ENCODE measurements around the gene OR3A2. TPM values are rescaled to one million over a fixed set of nuclear protein-coding genes. Genes with fewer than 3 reads are reported as not detected.
"Not testable (repeated sequence)": the region's sequence is repeated elsewhere in the genome, so short reads cannot be mapped to it uniquely, and the experiment has no call there.

Gene OR3A2
- polyA plus RNA-seq, 1 donor (not counting 4 experiments of a cell fraction or from before 2014, with no cell fraction given), result not detected

- H3K4me1 ChIP-seq (ENCODE audit: control insufficient read depth, extremely low read depth, insufficient read depth, low read length); DNase-seq (ENCODE audit: low read depth, low spot score); dilution Hi-C loops (cut with MboI; ENCODE audit: extremely low pct_ligation_motif_present, low sequenced_read_pairs); FAIRE-seq; H3K27ac ChIP-seq (ENCODE audit: control insufficient read depth, insufficient read depth, low read length); H3K4me3 ChIP-seq (ENCODE audit: control insufficient read depth in 2 of 3, extremely low read depth in 1 of 3, insufficient read depth in 2 of 3, low read depth in 1 of 3, low read length in 3 of 3); H3K36me3 ChIP-seq (ENCODE audit: control insufficient read depth in 2 of 2, extremely low read depth in 1 of 2, insufficient read depth in 2 of 2, low read length in 2 of 2); H3K4me2 ChIP-seq (ENCODE audit: control insufficient read depth, extremely low read depth, insufficient read depth, low read depth, low read length); H4K20me1 ChIP-seq (ENCODE audit: control insufficient read depth, extremely low read depth, insufficient read depth, low read length); H3K9me1 ChIP-seq (ENCODE audit: control insufficient read depth, extremely low read depth, insufficient read depth, low read length); H3K9me3 ChIP-seq (ENCODE audit: control insufficient read depth, low read depth, low read length); H3K79me2 ChIP-seq (ENCODE audit: control insufficient read depth, insufficient read depth, low read length); H3K9ac ChIP-seq (ENCODE audit: control insufficient read depth, extremely low read depth, insufficient read depth, low read length); H2AFZ ChIP-seq (ENCODE audit: control insufficient read depth, low read length); H3K27me3 ChIP-seq (ENCODE audit: control insufficient read depth, extremely low read depth, insufficient read depth, low read length): not testable (repeated sequence)
Measured at GRCh38 chr17:3241044-3241443, 145.1 kb downstream of the OR3A2 start.

GRCh38 chr17:3238685-3239084 lies 147.4 kb downstream of the OR3A2 start:
- H3K9me1 ChIP-seq (ENCODE audit: control insufficient read depth, extremely low read depth, insufficient read depth, low read length); H3K9me3 ChIP-seq (ENCODE audit: control insufficient read depth, low read depth, low read length); H3K79me2 ChIP-seq (ENCODE audit: control insufficient read depth, insufficient read depth, low read length); H3K4me2 ChIP-seq (ENCODE audit: control insufficient read depth, extremely low read depth, insufficient read depth, low read depth, low read length); H3K27ac ChIP-seq (ENCODE audit: control insufficient read depth, insufficient read depth, low read length); H3K27me3 ChIP-seq (ENCODE audit: control insufficient read depth, extremely low read depth, insufficient read depth, low read length); dilution Hi-C loops (cut with MboI; ENCODE audit: extremely low pct_ligation_motif_present, low sequenced_read_pairs); H4K20me1 ChIP-seq (ENCODE audit: control insufficient read depth, extremely low read depth, insufficient read depth, low read length); DNase-seq (ENCODE audit: low read depth, low spot score); H3K36me3 ChIP-seq (ENCODE audit: control insufficient read depth in 2 of 2, extremely low read depth in 1 of 2, insufficient read depth in 2 of 2, low read length in 2 of 2); H3K4me3 ChIP-seq (ENCODE audit: control insufficient read depth in 2 of 3, extremely low read depth in 1 of 3, insufficient read depth in 2 of 3, low read depth in 1 of 3, low read length in 3 of 3); FAIRE-seq; H3K9ac ChIP-seq (ENCODE audit: control insufficient read depth, extremely low read depth, insufficient read depth, low read length); H3K4me1 ChIP-seq (ENCODE audit: control insufficient read depth, extremely low read depth, insufficient read depth, low read length); H2AFZ ChIP-seq (ENCODE audit: control insufficient read depth, low read length): not testable (repeated sequence)

GRCh38 chr17:3232300-3232699 lies 153.8 kb downstream of the OR3A2 start:
- H3K4me1 ChIP-seq (ENCODE audit: control insufficient read depth, extremely low read depth, insufficient read depth, low read length); H2AFZ ChIP-seq (ENCODE audit: control insufficient read depth, low read length); H3K27ac ChIP-seq (ENCODE audit: control insufficient read depth, insufficient read depth, low read length); H3K9ac ChIP-seq (ENCODE audit: control insufficient read depth, extremely low read depth, insufficient read depth, low read length); DNase-seq (ENCODE audit: low read depth, low spot score); dilution Hi-C loops (cut with MboI; ENCODE audit: extremely low pct_ligation_motif_present, low sequenced_read_pairs); H3K27me3 ChIP-seq (ENCODE audit: control insufficient read depth, extremely low read depth, insufficient read depth, low read length); H3K9me1 ChIP-seq (ENCODE audit: control insufficient read depth, extremely low read depth, insufficient read depth, low read length); H4K20me1 ChIP-seq (ENCODE audit: control insufficient read depth, extremely low read depth, insufficient read depth, low read length); FAIRE-seq; H3K36me3 ChIP-seq (ENCODE audit: control insufficient read depth in 2 of 2, extremely low read depth in 1 of 2, insufficient read depth in 2 of 2, low read length in 2 of 2); H3K4me3 ChIP-seq (ENCODE audit: control insufficient read depth in 2 of 3, extremely low read depth in 1 of 3, insufficient read depth in 2 of 3, low read depth in 1 of 3, low read length in 3 of 3); H3K79me2 ChIP-seq (ENCODE audit: control insufficient read depth, insufficient read depth, low read length); H3K4me2 ChIP-seq (ENCODE audit: control insufficient read depth, extremely low read depth, insufficient read depth, low read depth, low read length); H3K9me3 ChIP-seq (ENCODE audit: control insufficient read depth, low read depth, low read length): not testable (repeated sequence)

Small RNA genes lying within 50 kb of the gene (small RNA-seq; reads per million reads assigned to genes)
- gene OR1AC1P (ENCODE audit: insufficient read length in 3 of 3, low read depth in 3 of 3, low replicate concordance in 1 of 3), result 0 reads per million in 3 experiments

Other genes with a start within 250 kb of the OR3A2 start
- gene OR1A2, start 188.8 kb downstream of the OR3A2 start, polyA plus RNA-seq, result not detected in 3 replicates
- gene OR1A1, start 178.6 kb downstream of the OR3A2 start, polyA plus RNA-seq, result not detected in 3 replicates
- not detected in 3 replicates for gene OR3A1, start 87.9 kb downstream of the OR3A2 start, polyA plus RNA-seq
- gene OR1E1, start 12.1 kb upstream of the OR3A2 start, polyA plus RNA-seq, result not detected in 3 replicates
- gene OR3A3, start 25.1 kb upstream of the OR3A2 start, polyA plus RNA-seq, result 0.08 TPM in 1 of 3 replicates, not detected in the others
- gene OR1E2, start 47.5 kb upstream of the OR3A2 start, polyA plus RNA-seq, result not detected in 3 replicates
- 0.10 TPM in 1 of 3 replicates, not detected in the others for gene SPATA22, start 85.5 kb upstream of the OR3A2 start, polyA plus RNA-seq
- not detected in 3 replicates for gene ASPA, start 89.7 kb upstream of the OR3A2 start, polyA plus RNA-seq
- gene TRPV3, start 171.5 kb upstream of the OR3A2 start, polyA plus RNA-seq, result 5.8 to 16.6 TPM (median 9.4 TPM) in 3 replicates
- gene TRPV1, start 223.1 kb upstream of the OR3A2 start, polyA plus RNA-seq, result 1.3 to 2.2 TPM (median 1.5 TPM) in 3 replicates
- gene SHPK, start 249.9 kb upstream of the OR3A2 start, polyA plus RNA-seq, result 9.2 to 11.8 TPM (median 11.0 TPM) in 3 replicates